HEK293 (cell line): ENCODE data around the gene PRRC2C.

Experiments
- CTCF ChIP-seq: fragments of 450-650 bp; formaldehyde crosslinking; IDR thresholded peaks from 2 replicates; pipeline ENCODE4 v1.5.1; 2016; ENCODE audit warnings: missing biosample characterization, missing genetic modification characterization
- ZNF362 ChIP-seq: fragments of 450-650 bp; formaldehyde crosslinking; IDR thresholded peaks from 2 replicates; pipeline ENCODE4 v1.5.1; 2016; ENCODE audit warnings: missing biosample characterization, missing genetic modification characterization
- TF ChIP-seq, protein P1 (sequence below): fragments of 450-650 bp; formaldehyde crosslinking; IDR thresholded peaks from 2 replicates; pipeline ENCODE4 v1.5.1; 2016; ENCODE audit warnings: missing biosample characterization, missing genetic modification characterization

DNA sequence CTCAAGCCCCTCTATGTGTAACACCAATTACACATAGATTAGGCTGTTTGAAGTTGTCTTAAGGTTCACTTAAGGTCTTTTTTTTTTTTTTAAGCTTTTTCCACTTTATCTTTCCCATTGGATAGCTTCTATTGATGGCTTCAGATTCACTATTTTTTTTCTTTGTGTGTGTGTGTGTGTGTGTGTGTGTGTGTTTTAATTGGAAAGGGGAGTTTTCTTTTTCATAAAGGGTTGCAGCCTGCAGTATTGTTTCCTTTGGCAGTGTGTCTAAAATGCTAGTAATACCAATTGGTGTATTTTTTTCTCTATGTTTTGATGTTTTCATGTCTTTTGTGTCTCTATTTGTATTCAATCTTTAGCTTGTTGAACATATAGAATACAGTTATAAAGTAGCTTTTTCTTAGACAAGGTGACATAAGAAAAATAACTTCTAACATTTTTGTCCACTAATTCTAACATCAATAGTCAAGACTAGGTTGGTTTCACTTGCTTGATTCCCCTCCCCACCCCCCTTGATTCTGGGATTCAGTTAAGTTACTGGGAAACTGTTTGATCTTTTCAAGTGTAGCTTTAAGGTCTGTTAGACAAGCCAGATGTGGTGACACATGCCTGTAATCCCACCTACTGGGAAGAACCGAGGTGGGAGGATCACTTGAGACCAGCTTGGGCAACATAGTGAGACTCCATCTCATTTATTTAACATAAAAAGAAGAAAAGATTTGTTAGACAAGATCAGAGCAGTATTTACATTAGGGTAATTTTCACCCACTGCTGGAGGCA, 21.4 kb downstream of the PRRC2C start:
- TF ChIP-seq, protein P1, sequence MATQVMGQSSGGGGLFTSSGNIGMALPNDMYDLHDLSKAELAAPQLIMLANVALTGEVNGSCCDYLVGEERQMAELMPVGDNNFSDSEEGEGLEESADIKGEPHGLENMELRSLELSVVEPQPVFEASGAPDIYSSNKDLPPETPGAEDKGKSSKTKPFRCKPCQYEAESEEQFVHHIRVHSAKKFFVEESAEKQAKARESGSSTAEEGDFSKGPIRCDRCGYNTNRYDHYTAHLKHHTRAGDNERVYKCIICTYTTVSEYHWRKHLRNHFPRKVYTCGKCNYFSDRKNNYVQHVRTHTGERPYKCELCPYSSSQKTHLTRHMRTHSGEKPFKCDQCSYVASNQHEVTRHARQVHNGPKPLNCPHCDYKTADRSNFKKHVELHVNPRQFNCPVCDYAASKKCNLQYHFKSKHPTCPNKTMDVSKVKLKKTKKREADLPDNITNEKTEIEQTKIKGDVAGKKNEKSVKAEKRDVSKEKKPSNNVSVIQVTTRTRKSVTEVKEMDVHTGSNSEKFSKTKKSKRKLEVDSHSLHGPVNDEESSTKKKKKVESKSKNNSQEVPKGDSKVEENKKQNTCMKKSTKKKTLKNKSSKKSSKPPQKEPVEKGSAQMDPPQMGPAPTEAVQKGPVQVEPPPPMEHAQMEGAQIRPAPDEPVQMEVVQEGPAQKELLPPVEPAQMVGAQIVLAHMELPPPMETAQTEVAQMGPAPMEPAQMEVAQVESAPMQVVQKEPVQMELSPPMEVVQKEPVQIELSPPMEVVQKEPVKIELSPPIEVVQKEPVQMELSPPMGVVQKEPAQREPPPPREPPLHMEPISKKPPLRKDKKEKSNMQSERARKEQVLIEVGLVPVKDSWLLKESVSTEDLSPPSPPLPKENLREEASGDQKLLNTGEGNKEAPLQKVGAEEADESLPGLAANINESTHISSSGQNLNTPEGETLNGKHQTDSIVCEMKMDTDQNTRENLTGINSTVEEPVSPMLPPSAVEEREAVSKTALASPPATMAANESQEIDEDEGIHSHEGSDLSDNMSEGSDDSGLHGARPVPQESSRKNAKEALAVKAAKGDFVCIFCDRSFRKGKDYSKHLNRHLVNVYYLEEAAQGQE, result no peak
- no peak for TF ChIP-seq CTCF (tag by site-specific recombination)
- 0 out of 2 replicates have a peak, but pooled peaks have one; percentile 26 for TF ChIP-seq ZNF362 (tag by site-specific recombination)
